Kidney (tissue), 14 donors: ENCODE results near the gene PCDHA3. TPM values are rescaled to one million over a fixed set of nuclear protein-coding genes. Genes with fewer than 3 reads are reported as not detected.
A peak's percentile ranks its signal among the peaks of the same experiment; 100 is the strongest.
"Not testable (repeated sequence)": the region's sequence is repeated elsewhere in the genome, so short reads cannot be mapped to it uniquely, and the experiment has no call there.

ENCODE experiments used
- DNase-seq, 5 donors: peaks; one replicate each; pipeline ENCODE4 v3.0.0-alpha.2; 2013 to 2020
- FAIRE-seq: peaks from 2 replicates; lab custom pipeline; 2012; peaks lifted over from hg19 to GRCh38; lab: Jason Lieb, UNC
- H3K27ac ChIP-seq, 2 donors: one replicate each; pipeline ENCODE4 v1.7.0; 2013; ENCODE audit warnings: low read depth in 2 of 2, low read length in 2 of 2, inconsistent platforms in 1 of 2
- H3K27me3 ChIP-seq: one replicate; pipeline ENCODE4 v1.7.1; 2013; ENCODE audit warnings: low read length, inconsistent platforms; ENCODE audit not compliant: control insufficient read depth, insufficient read depth
- H3K36me3 ChIP-seq, 3 donors: one replicate each; pipeline versions ENCODE4 v1.7.0 to v1.7.1; 2013; ENCODE audit warnings: low read length in 3 of 3, control low read depth in 1 of 3, inconsistent platforms in 1 of 3; ENCODE audit not compliant: insufficient read depth in 3 of 3, control insufficient read depth in 2 of 3
- H3K4me1 ChIP-seq, 3 donors: one replicate each; pipeline versions ENCODE4 v1.7.0 to v1.7.1; 2013; ENCODE audit warnings: low read length in 3 of 3, inconsistent platforms in 1 of 3, low read depth in 1 of 3; ENCODE audit not compliant: control insufficient read depth in 2 of 3, insufficient read depth in 2 of 3
- H3K4me3 ChIP-seq, 3 donors: one replicate each; pipeline versions ENCODE4 v1.7.0 to v1.8.1; 2013; ENCODE audit warnings: low read length in 3 of 3, control low read depth in 1 of 3, inconsistent platforms in 1 of 3
- H3K9ac ChIP-seq, 3 donors: one replicate each; pipeline versions ENCODE4 v1.7.0 to v1.7.1; 2013; ENCODE audit warnings: low read length in 3 of 3, control low read depth in 1 of 3, inconsistent platforms in 1 of 3
- H3K9me3 ChIP-seq, 3 donors: one replicate each; pipeline versions ENCODE4 v1.7.0 to v1.7.1; 2013; ENCODE audit warnings: low read length in 3 of 3, control low read depth in 1 of 3, inconsistent platforms in 1 of 3; ENCODE audit not compliant: control insufficient read depth in 2 of 3, insufficient read depth in 1 of 3
- CTCF ChIP-seq: IDR thresholded peaks from 3 replicates; pipeline ENCODE4 v1.5.1; 2012; ENCODE audit warnings: mild to moderate bottlenecking, moderate library complexity, borderline replicate concordance; ENCODE audit not compliant: insufficient read depth; ENCODE audit errors: extremely low read depth
- intact Hi-C: fragments of 100-400 bp; cut with DNase I; formaldehyde crosslinking; loops from one replicate; pipeline ENCODE4 v1.11.1; 2022
- polyA plus RNA-seq: library from polyadenylated mRNA; stranded (reverse); fragments of 350-450 nt; fragmentation: Illumina TruSeq; extraction: RNeasy Lipid Tissue Mini Kit (QIAGEN cat#74804); gene quantifications from one replicate; pipeline ENCODE4 v1.2.3, GENCODE V29; 2014; ENCODE audit warnings: low read depth, low replicate concordance; ENCODE audit not compliant: insufficient read depth
- total RNA-seq: library from RNA; stranded (reverse); fragmentation: NEBNext Ultra II Directional; extraction: Animal tissue kit (Norgen Biotek cat#: 25700); gene quantifications from one replicate; pipeline ENCODE4 v1.2.1, GENCODE V29; 2021
- donor health status: control.
- donor health status: control.
- donor health status: control.
- donor health status: control.
- donor health status: control.
- donor health status: DM: yes; HTN: yes; CAD: no.
- donor health status: Normal renal cell carcinoma (clear cell type).

Gene PCDHA3
- total and polyA plus RNA-seq, 2 donors from 2014 or later: 0.13 to 1.4 TPM

- H3K27ac ChIP-seq: no peak within 1 kb of the TSS
- H3K4me3 ChIP-seq: peak within 1 kb of the TSS in 2 of 3 donors; percentile 7 to 39
- no peak within 1 kb of the TSS for H3K9ac ChIP-seq
- H3K9me3 ChIP-seq: no peaks in the 10 kb centered on the region
- no peaks in the 10 kb centered on the region for H3K27me3 ChIP-seq
- intact Hi-C loops: no loop called here
- FAIRE-seq (no peak), DNase-seq (peak in 1 of 5 donors; percentile 5)
- TF ChIP-seq CTCF: no peak
- H3K4me1 ChIP-seq: no peaks in the 10 kb centered on the region
- H3K36me3 ChIP-seq: no peaks in the 10 kb centered on the region
These were observed 27.0 kb downstream of the PCDHA3 start, which contains the start of gene PCDHA6 for GRCh38 chr5:140827704-140828361. Gene PCDHA6, plus strand, starts transcription at chr5:140827960. Its CDS starts 132 bp downstream, at chr5:140828092.

GRCh38 chr5:140828362-140828737 is 27.5 kb downstream of the PCDHA3 start:
- no peaks in the 10 kb centered on the region for H3K27me3 ChIP-seq
- H3K9ac ChIP-seq: no peak overlapping the region
- DNase-seq (no peak), FAIRE-seq (no peak)
- no peaks in the 10 kb centered on the region for H3K36me3 ChIP-seq
- peak overlapping the region in 2 of 3 donors; percentile 7 to 39 for H3K4me3 ChIP-seq
- intact Hi-C loops: no loop called here
- H3K9me3 ChIP-seq: no peaks in the 10 kb centered on the region
- no peak for TF ChIP-seq CTCF
- H3K4me1 ChIP-seq: no peaks in the 10 kb centered on the region
- H3K27ac ChIP-seq: no peak overlapping the region

- DNase-seq, H3K27ac ChIP-seq, intact Hi-C loops, H3K4me3 ChIP-seq, H3K4me1 ChIP-seq, H3K27me3 ChIP-seq, H3K9ac ChIP-seq, H3K9me3 ChIP-seq, FAIRE-seq, H3K36me3 ChIP-seq: not testable (repeated sequence)
These were observed 28.9 kb downstream of the PCDHA3 start for GRCh38 chr5:140829511-140830501.

- Histone ChIP-seq H3K27me3 (no peaks in the 10 kb centered on the region), H3K9me3 (peaks cover 0 to 13% (median 8%) of the 10 kb centered on the region in 3 donors), H3K27ac (no peak within 1 kb of the TSS), H3K9ac (no peak within 1 kb of the TSS), H3K4me1 (no peaks in the 10 kb centered on the region), H3K36me3 (no peaks in the 10 kb centered on the region), H3K4me3 (peak within 1 kb of the TSS in 2 of 3 donors; percentile 2 to 22)
- peak in 1 of 5 donors; percentile 4 for DNase-seq
- intact Hi-C loops: no loop called here
- FAIRE-seq: no peak
- TF ChIP-seq CTCF: no peak
These were observed 33.1 kb downstream of the PCDHA3 start, which contains the start of gene PCDHA7 for GRCh38 chr5:140833993-140834392. Gene PCDHA7, plus strand, starts transcription at chr5:140834269. Its CDS starts 115 bp downstream, at chr5:140834384.

GRCh38 chr5:140834439-140835008 is 33.7 kb downstream of the PCDHA3 start:
- peak overlapping the region in 2 of 3 donors; percentile 2 to 22 for H3K4me3 ChIP-seq
- H3K4me1 ChIP-seq, DNase-seq, H3K27ac ChIP-seq, H3K27me3 ChIP-seq, FAIRE-seq, intact Hi-C loops, H3K9ac ChIP-seq, H3K36me3 ChIP-seq: not testable (repeated sequence)
- H3K9me3 ChIP-seq: peaks cover 0 to 13% (median 8%) of the 10 kb centered on the region in 3 donors
